HEK293 (cell line): ENCODE measurements around the gene HDAC11.
A peak's percentile ranks its signal among the peaks of the same experiment; 100 is the strongest.

Experiments
- CTCF ChIA-PET: fragments of 350-600 bp; formaldehyde crosslinking; extraction: SDS; loops from one replicate; lab custom pipeline; 2021; ENCODE audit warnings: antibody characterized with exemption; lab: Yijun Ruan, JAX
- POLR2A ChIA-PET: fragments of 300-600 bp; formaldehyde crosslinking; extraction: SDS; loops from one replicate; lab custom pipeline; 2020; ENCODE audit warnings: antibody characterized with exemption, inconsistent platforms; lab: Yijun Ruan, JAX
- H3K27ac ChIP-seq: fragments of 200-500 bp; sonication (Bioruptor generic); 2 replicates; pipeline ENCODE4 v1.5.1; 2014; ENCODE audit warnings: low read depth, low read length, control low read depth, inconsistent platforms; ENCODE audit errors: extremely low read depth
- H3K36me3 ChIP-seq, 2 experiments: fragments of 200-500 bp in 1 of 2; sonication (Bioruptor generic) in 1 of 2; 1 replicate in 1 of 2; 2 replicates in 1 of 2; pipeline ENCODE4 v1.5.1; 2014 to 2017; ENCODE audit warnings: inconsistent platforms in 2 of 2, low read length in 2 of 2; ENCODE audit not compliant: control insufficient read depth in 2 of 2, insufficient read depth in 1 of 2
- H3K4me1 ChIP-seq: fragments of 200-500 bp; sonication (Bioruptor generic); 2 replicates; pipeline ENCODE4 v1.5.1; 2014; ENCODE audit warnings: mild to moderate bottlenecking, low read length, inconsistent platforms; ENCODE audit not compliant: control insufficient read depth, insufficient read depth
- H3K4me3 ChIP-seq: 2 replicates; pipeline ENCODE4 v1.5.1; 2011; ENCODE audit warnings: low read depth, mild to moderate bottlenecking, control low read depth, low read length, moderate library complexity
- H3K9me3 ChIP-seq: fragments of 200-500 bp; sonication (Bioruptor generic); 2 replicates; pipeline ENCODE4 v1.5.1; 2014; ENCODE audit warnings: low read depth, low read length, inconsistent platforms; ENCODE audit not compliant: control insufficient read depth, insufficient read depth
- IKZF3 ChIP-seq: fragments of 450-650 bp; IDR thresholded peaks from 2 replicates; pipeline ENCODE4 v1.5.0; 2018; ENCODE audit warnings: missing biosample characterization, mild to moderate bottlenecking, missing genetic modification characterization, moderate library complexity
- KLF1 ChIP-seq: fragments of 450-650 bp; formaldehyde crosslinking; IDR thresholded peaks from 2 replicates; pipeline ENCODE4 v1.5.1; 2016; ENCODE audit warnings: missing biosample characterization, missing genetic modification characterization
- KLF8 ChIP-seq: fragments of 450-650 bp; formaldehyde crosslinking; IDR thresholded peaks from 2 replicates; pipeline ENCODE4 v1.5.1; 2016; ENCODE audit warnings: missing biosample characterization, missing genetic modification characterization
- KLF9 ChIP-seq: fragments of 450-650 bp; formaldehyde crosslinking; IDR thresholded peaks from 2 replicates; pipeline ENCODE4 v1.5.1; 2016; ENCODE audit warnings: missing biosample characterization, missing genetic modification characterization, low read depth
- OSR2 ChIP-seq: fragments of 450-650 bp; formaldehyde crosslinking; IDR thresholded peaks from 2 replicates; pipeline ENCODE4 v1.5.1; 2016; ENCODE audit warnings: missing biosample characterization, missing genetic modification characterization
- SCRT2 ChIP-seq: fragments of 450-650 bp; formaldehyde crosslinking; IDR thresholded peaks from 2 replicates; pipeline ENCODE4 v1.5.1; 2016; ENCODE audit warnings: missing biosample characterization, missing genetic modification characterization
- SP2 ChIP-seq: fragments of 450-650 bp; formaldehyde crosslinking; IDR thresholded peaks from 2 replicates; pipeline ENCODE4 v1.5.1; 2016; ENCODE audit warnings: missing biosample characterization, missing genetic modification characterization
- SP7 ChIP-seq: fragments of 450-650 bp; formaldehyde crosslinking; IDR thresholded peaks from 2 replicates; pipeline ENCODE4 v1.5.1; 2016; ENCODE audit warnings: missing biosample characterization, missing genetic modification characterization
- YY2 ChIP-seq: fragments of 450-650 bp; formaldehyde crosslinking; IDR thresholded peaks from 2 replicates; pipeline ENCODE4 v1.5.1; 2016; ENCODE audit warnings: missing biosample characterization, missing genetic modification characterization
- ZBTB48 ChIP-seq: fragments of 450-650 bp; formaldehyde crosslinking; IDR thresholded peaks from 2 replicates; pipeline ENCODE4 v1.5.1; 2016; ENCODE audit warnings: missing biosample characterization, missing genetic modification characterization
- ZEB2 ChIP-seq: fragments of 450-650 bp; formaldehyde crosslinking; IDR thresholded peaks from 2 replicates; pipeline ENCODE4 v1.5.1; 2016; ENCODE audit warnings: missing biosample characterization, missing genetic modification characterization
- ZIC2 ChIP-seq: fragments of 450-650 bp; formaldehyde crosslinking; IDR thresholded peaks from 2 replicates; pipeline ENCODE4 v1.5.1; 2016; ENCODE audit warnings: missing biosample characterization, missing genetic modification characterization
- ZNF174 ChIP-seq: fragments of 450-650 bp; formaldehyde crosslinking; IDR thresholded peaks from 2 replicates; pipeline ENCODE4 v1.5.0; 2017; ENCODE audit warnings: missing biosample characterization, mild to moderate bottlenecking, missing genetic modification characterization
- ZNF398 ChIP-seq: fragments of 450-650 bp; formaldehyde crosslinking; IDR thresholded peaks from 2 replicates; pipeline ENCODE4 v1.5.1; 2017; ENCODE audit warnings: missing biosample characterization, missing genetic modification characterization
- ZNF423 ChIP-seq: fragments of 450-650 bp; formaldehyde crosslinking; IDR thresholded peaks from 2 replicates; pipeline ENCODE4 v1.5.1; 2016; ENCODE audit warnings: missing biosample characterization, missing genetic modification characterization
- ZNF510 ChIP-seq: fragments of 450-650 bp; formaldehyde crosslinking; IDR thresholded peaks from 2 replicates; pipeline ENCODE4 v1.5.1; 2018; ENCODE audit warnings: mild to moderate bottlenecking, missing genetic modification characterization, missing biosample characterization; ENCODE audit not compliant: insufficient replicate concordance
- ZNF514 ChIP-seq: fragments of 450-650 bp; formaldehyde crosslinking; IDR thresholded peaks from 2 replicates; pipeline ENCODE4 v1.5.1; 2016; ENCODE audit warnings: missing biosample characterization, missing genetic modification characterization
- ZNF530 ChIP-seq: fragments of 450-650 bp; formaldehyde crosslinking; IDR thresholded peaks from 2 replicates; pipeline ENCODE4 v1.5.1; 2016; ENCODE audit warnings: low read depth, missing biosample characterization, missing genetic modification characterization
- ZNF629 ChIP-seq: fragments of 450-650 bp; formaldehyde crosslinking; IDR thresholded peaks from 2 replicates; pipeline ENCODE4 v1.5.1; 2017; ENCODE audit warnings: missing biosample characterization, missing genetic modification characterization
- ZNF654 ChIP-seq: fragments of 450-650 bp; formaldehyde crosslinking; IDR thresholded peaks from 2 replicates; pipeline ENCODE4 v1.5.1; 2016; ENCODE audit warnings: low read depth, missing biosample characterization, missing genetic modification characterization
- ZNF843 ChIP-seq: fragments of 450-650 bp; formaldehyde crosslinking; IDR thresholded peaks from 2 replicates; pipeline ENCODE4 v1.5.1; 2016; ENCODE audit warnings: missing biosample characterization, missing genetic modification characterization
- ZSCAN16 ChIP-seq: fragments of 450-650 bp; formaldehyde crosslinking; IDR thresholded peaks from 2 replicates; pipeline ENCODE4 v1.5.1; 2016; ENCODE audit warnings: missing biosample characterization, missing genetic modification characterization
- TF ChIP-seq, protein P1 (sequence below): fragments of 450-650 bp; formaldehyde crosslinking; IDR thresholded peaks from 2 replicates; pipeline ENCODE4 v1.5.1; 2016; ENCODE audit warnings: missing biosample characterization, missing genetic modification characterization
- TF ChIP-seq, protein P2 (sequence below): fragments of 450-650 bp; formaldehyde crosslinking; conservative IDR thresholded peaks from 2 replicates; pipeline ENCODE4 v1.5.1; 2016; ENCODE audit warnings: low read depth, missing biosample characterization, missing genetic modification characterization
- TF ChIP-seq, protein P3 (sequence below): fragments of 450-650 bp; formaldehyde crosslinking; IDR thresholded peaks from 2 replicates; pipeline ENCODE4 v1.5.1; 2017; ENCODE audit warnings: missing biosample characterization, missing genetic modification characterization
- TF ChIP-seq, protein P4 (sequence below): fragments of 450-650 bp; IDR thresholded peaks from 2 replicates; pipeline ENCODE4 v1.5.1; 2018; ENCODE audit warnings: missing biosample characterization, missing genetic modification characterization

HDAC11 gene

DNA sequence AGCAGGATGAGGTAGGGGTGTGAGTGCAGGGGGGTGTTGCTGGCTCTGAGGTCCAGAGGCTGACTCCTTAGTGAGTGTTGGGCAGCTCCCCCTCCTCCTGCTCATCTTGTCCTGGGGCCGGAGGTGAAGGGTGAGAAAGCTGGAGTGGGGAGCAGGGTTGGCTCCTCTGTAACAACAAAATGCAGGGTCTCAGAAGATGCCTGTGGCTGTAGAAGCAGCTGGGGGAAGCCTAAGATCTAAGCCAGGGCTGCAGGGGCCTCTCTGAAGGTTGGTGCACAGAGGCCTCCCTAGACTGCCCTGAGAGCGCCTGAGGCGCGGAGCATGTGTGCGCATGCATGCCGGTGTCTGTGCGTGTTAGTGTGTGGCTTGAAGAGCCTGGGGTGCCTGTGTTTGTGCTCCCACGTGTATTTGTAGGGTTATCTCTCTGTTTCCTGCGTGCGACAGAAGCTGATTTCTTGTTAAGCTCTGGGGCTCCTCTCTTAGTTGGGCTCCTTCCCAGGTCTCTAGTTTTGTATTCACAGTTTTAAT is 5.3 kb upstream of the HDAC11 start:
- ChIA-PET POLR2A (no interaction called here), CTCF (interaction anchor here (0.6 to 1.5 kb wide), 6 partner anchors 12 to 383 kb away, joined by 3 to 6 read pairs (median 3); no protein-coding TSS in a partner anchor)
- TF ChIP-seq ZBTB48 (tag by site-specific recombination) (no peak), ZNF398 (tag by site-specific recombination) (no peak), ZNF510 (tag by site-specific recombination) (no peak), KLF8 (tag by site-specific recombination) (no peak), ZSCAN16 (tag by site-specific recombination) (no peak), YY2 (tag by site-specific recombination) (no peak), ZNF843 (tag by site-specific recombination) (no peak), ZNF654 (tag by site-specific recombination) (no peak)
- TF ChIP-seq, protein P1, sequence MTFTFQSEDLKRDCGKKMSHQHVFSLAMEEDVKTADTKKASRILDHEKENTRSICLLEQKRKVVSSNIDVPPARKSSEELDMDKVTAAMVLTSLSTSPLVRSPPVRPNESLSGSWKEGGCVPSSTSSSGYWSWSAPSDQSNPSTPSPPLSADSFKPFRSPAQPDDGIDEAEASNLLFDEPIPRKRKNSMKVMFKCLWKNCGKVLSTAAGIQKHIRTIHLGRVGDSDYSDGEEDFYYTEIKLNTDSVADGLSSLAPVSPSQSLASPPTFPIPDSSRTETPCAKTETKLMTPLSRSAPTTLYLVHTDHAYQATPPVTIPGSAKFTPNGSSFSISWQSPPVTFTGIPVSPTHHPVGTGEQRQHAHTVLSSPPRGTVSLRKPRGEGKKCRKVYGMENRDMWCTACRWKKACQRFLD (tag by site-specific recombination): no peak
- TF ChIP-seq, protein P2, sequence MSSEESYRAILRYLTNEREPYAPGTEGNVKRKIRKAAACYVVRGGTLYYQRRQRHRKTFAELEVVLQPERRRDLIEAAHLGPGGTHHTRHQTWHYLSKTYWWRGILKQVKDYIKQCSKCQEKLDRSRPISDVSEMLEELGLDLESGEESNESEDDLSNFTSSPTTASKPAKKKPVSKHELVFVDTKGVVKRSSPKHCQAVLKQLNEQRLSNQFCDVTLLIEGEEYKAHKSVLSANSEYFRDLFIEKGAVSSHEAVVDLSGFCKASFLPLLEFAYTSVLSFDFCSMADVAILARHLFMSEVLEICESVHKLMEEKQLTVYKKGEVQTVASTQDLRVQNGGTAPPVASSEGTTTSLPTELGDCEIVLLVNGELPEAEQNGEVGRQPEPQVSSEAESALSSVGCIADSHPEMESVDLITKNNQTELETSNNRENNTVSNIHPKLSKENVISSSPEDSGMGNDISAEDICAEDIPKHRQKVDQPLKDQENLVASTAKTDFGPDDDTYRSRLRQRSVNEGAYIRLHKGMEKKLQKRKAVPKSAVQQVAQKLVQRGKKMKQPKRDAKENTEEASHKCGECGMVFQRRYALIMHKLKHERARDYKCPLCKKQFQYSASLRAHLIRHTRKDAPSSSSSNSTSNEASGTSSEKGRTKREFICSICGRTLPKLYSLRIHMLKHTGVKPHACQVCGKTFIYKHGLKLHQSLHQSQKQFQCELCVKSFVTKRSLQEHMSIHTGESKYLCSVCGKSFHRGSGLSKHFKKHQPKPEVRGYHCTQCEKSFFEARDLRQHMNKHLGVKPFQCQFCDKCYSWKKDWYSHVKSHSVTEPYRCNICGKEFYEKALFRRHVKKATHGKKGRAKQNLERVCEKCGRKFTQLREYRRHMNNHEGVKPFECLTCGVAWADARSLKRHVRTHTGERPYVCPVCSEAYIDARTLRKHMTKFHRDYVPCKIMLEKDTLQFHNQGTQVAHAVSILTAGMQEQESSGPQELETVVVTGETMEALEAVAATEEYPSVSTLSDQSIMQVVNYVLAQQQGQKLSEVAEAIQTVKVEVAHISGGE (tag by site-specific recombination): no peak
- no peak overlapping the region for H3K4me3 ChIP-seq
- H3K36me3 ChIP-seq: no peaks in the 10 kb centered on the region
- peaks cover 3% of the 10 kb centered on the region for H3K4me1 ChIP-seq
- no peak overlapping the region for H3K27ac ChIP-seq
- H3K9me3 ChIP-seq: no peaks in the 10 kb centered on the region

DNA sequence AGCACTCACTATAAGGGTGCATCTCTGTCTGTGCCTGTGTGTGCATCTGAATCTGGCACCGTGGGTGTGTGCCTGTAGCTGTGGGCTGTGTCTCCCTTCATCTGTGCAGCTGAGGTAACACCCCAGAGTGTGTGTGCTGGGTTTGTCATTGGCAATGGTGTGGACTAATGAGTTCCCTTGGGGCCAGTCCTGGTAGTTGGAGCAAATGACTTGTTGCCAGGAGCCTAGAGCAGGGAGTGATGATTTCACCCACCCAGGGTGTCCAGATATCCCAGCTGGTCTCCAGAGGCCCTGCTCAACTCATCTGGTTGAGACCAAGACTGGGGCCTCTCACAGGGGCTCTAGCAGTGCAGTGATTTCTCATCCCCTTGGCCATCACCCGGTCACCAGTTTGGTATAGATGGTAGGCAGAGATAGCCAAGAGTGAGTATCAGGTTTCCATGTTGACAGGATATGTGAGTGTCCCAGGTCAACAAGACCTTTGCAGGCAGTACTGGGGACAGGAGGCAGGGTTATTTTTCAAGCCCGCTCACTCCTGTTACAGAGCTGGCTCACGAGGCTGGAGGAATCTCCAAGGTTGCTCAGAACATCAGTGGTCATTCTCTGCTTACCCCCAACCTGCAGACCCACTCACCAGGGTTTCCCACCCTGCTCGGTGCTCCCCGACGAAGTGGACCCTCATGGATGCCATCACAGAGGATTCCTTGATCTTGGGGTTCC is 4.1 kb upstream of the HDAC11 start:
- H3K4me3 ChIP-seq: no peak overlapping the region
- H3K27ac ChIP-seq: no peak overlapping the region
- ChIA-PET CTCF (interaction anchor here (0.5 to 1.2 kb wide), 7 partner anchors 9 to 384 kb away, joined by 3 read pairs; no protein-coding TSS in a partner anchor), POLR2A (no interaction called here)
- H3K9me3 ChIP-seq: no peaks in the 10 kb centered on the region
- peaks cover 3% of the 10 kb centered on the region for H3K4me1 ChIP-seq
- H3K36me3 ChIP-seq: no peaks in the 10 kb centered on the region
- peak; percentile 40 for TF ChIP-seq OSR2
- TF ChIP-seq SCRT2 (tag by site-specific recombination): peak; percentile 95
- TF ChIP-seq ZNF423 (tag by site-specific recombination): peak; percentile 51; the same call in 1 of the 2 replicates
- no peak for TF ChIP-seq ZNF174
- peak; percentile 85 for TF ChIP-seq ZIC2 (tag by site-specific recombination)
- TF ChIP-seq, protein P3, sequence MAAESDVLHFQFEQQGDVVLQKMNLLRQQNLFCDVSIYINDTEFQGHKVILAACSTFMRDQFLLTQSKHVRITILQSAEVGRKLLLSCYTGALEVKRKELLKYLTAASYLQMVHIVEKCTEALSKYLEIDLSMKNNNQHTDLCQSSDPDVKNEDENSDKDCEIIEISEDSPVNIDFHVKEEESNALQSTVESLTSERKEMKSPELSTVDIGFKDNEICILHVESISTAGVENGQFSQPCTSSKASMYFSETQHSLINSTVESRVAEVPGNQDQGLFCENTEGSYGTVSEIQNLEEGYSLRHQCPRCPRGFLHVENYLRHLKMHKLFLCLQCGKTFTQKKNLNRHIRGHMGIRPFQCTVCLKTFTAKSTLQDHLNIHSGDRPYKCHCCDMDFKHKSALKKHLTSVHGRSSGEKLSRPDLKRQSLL (tag by site-specific recombination): peak; percentile 53; the same call in 1 of the 2 replicates
- peak; percentile 60 for TF ChIP-seq KLF1 (tag by site-specific recombination)
- no peak for TF ChIP-seq ZNF530 (tag by site-specific recombination)
- no peak for TF ChIP-seq ZNF514 (tag by site-specific recombination)
- 0 out of 2 replicates have a peak, but pooled peaks have one; percentile 36 for TF ChIP-seq ZNF629 (tag by site-specific recombination)
- TF ChIP-seq, protein P4, sequence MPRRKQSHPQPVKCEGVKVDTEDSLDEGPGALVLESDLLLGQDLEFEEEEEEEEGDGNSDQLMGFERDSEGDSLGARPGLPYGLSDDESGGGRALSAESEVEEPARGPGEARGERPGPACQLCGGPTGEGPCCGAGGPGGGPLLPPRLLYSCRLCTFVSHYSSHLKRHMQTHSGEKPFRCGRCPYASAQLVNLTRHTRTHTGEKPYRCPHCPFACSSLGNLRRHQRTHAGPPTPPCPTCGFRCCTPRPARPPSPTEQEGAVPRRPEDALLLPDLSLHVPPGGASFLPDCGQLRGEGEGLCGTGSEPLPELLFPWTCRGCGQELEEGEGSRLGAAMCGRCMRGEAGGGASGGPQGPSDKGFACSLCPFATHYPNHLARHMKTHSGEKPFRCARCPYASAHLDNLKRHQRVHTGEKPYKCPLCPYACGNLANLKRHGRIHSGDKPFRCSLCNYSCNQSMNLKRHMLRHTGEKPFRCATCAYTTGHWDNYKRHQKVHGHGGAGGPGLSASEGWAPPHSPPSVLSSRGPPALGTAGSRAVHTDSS (tag by site-specific recombination): no peak
- 0 out of 2 replicates have a peak, but pooled peaks have one; percentile 31 for TF ChIP-seq IKZF3 (tag by site-specific recombination)
- TF ChIP-seq SP2 (tag by site-specific recombination): 0 out of 2 replicates have a peak, but pooled peaks have one; percentile 17
- TF ChIP-seq ZEB2 (tag by site-specific recombination): 0 out of 2 replicates have a peak, but pooled peaks have one; percentile 21
- TF ChIP-seq SP7: 0 out of 2 replicates have a peak, but pooled peaks have one; percentile 19
- no peak for TF ChIP-seq KLF9 (tag by site-specific recombination)
